ENCODE results near the gene VARS2. TPM values are rescaled to one million over a fixed set of nuclear protein-coding genes. Genes with fewer than 3 reads are reported as not detected.

The VARS2 gene
- total RNA-seq, 1 donor from 2014 or later, result 47.0 TPM

DNA sequence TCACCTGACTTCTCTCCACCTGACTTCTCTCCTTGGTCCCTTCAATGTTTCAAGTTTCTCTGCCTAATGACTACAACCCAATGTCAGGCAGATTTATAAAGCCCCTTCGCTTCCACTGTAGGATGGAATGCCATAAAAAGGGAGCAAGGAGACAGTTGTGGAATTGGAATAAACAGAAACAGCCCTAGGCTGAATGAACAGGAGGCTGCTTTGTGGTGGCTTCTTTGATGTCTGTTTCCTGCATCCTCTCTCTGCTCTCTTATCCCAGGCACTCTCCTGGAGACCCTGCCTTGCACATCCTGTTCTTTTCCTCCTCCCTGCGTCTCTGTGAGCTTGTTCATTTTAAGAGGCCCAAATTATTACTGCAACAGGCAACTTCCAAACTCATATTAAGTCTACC lies 43.7 kb downstream of the VARS2 start:
- Mint-ChIP-seq H3K4me3 (ENCODE audit: unreplicated experiment) (no peak overlapping the region), H3K9me3 (ENCODE audit: unreplicated experiment) (peaks cover 5% of the 10 kb centered on the region), H3K27me3 (ENCODE audit: unreplicated experiment) (peaks cover 5% of the 10 kb centered on the region), H3K27ac (ENCODE audit: unreplicated experiment) (no peak overlapping the region), H3K4me1 (ENCODE audit: low read depth, unreplicated experiment) (peaks cover 5% of the 10 kb centered on the region), H3K36me3 (ENCODE audit: unreplicated experiment) (peaks cover 5% of the 10 kb centered on the region)
- no peak for TF ChIP-seq CTCF (IDR thresholded peaks at IDR 0.05; ENCODE audit: partially characterized antibody, unreplicated experiment)
- DNase-seq, result no peak

DNA sequence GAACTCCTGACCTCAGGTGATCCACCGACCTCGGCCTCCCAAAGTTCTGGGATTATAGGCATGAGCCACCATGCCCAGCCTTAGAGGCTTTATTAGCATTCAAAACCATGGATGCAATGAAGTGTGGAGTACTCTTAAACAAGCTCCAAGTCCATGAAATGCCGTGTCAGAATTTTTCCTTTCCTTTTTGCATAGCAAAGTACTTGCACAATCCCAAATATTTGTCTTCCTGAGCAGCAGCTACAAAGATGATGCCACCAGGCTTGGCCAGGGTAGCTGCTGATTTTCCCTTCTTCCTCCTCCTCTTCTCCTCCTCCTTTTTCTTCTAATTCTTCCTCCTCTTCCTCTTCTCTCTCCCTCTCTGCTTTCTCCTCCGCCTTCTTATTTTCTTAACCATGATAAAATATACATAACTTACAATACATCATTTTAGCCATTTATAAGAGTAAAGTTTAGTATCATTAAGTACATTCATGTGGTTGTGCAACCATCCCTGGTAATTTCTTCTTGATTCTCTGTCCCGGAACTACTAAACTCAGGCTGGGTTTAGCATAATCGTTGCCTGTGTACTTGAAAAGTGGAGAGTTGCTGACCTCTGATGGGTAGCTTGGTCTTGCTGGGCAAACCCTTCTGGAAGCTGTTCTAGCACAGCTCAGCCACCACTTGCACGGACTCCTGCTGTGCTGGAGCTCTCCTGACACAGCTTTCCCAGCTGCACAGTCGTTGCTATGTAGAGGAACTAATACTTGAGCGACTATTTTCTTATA lies 47.1 kb downstream of the VARS2 start:
- Mint-ChIP-seq H3K4me1 (ENCODE audit: low read depth, unreplicated experiment) (no peaks in the 10 kb centered on the region), H3K9me3 (ENCODE audit: unreplicated experiment) (peaks cover 9% of the 10 kb centered on the region), H3K4me3 (ENCODE audit: unreplicated experiment) (no peak overlapping the region), H3K27me3 (ENCODE audit: unreplicated experiment) (peaks cover 8% of the 10 kb centered on the region), H3K27ac (ENCODE audit: unreplicated experiment) (no peak overlapping the region), H3K36me3 (ENCODE audit: unreplicated experiment) (peaks cover 9% of the 10 kb centered on the region)
- TF ChIP-seq CTCF (IDR thresholded peaks at IDR 0.05; ENCODE audit: partially characterized antibody, unreplicated experiment), result no peak
- DNase-seq, result no peak

DNA sequence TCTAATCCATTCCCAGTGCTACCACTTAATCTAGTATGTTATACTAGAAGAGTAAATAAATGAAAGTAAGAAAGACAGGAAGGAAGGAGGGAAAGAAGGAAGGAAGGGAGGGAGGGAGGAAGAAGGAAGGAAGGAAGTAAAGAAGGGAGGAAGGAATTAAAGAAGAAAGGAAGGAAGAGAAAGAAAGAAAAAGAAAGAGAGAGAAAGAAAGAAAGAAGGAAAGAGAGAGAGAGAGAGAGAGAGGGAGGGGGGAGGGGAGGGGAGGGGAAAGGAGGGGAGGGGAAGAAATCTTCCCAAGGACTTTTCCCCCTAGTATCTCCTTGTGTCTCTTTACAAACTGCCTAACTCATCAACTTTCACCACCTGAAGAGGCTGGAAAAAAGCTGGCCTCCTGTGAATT lies 48.7 kb downstream of the VARS2 start:
- no peak for TF ChIP-seq CTCF (IDR thresholded peaks at IDR 0.05; ENCODE audit: partially characterized antibody, unreplicated experiment)
- H3K27me3 Mint-ChIP-seq (ENCODE audit: unreplicated experiment), result peaks cover 7% of the 10 kb centered on the region
- H3K4me3 Mint-ChIP-seq (ENCODE audit: unreplicated experiment), result no peak overlapping the region
- no peak for DNase-seq
- no peaks in the 10 kb centered on the region for H3K4me1 Mint-ChIP-seq (ENCODE audit: low read depth, unreplicated experiment)
- H3K36me3 Mint-ChIP-seq (ENCODE audit: unreplicated experiment), result peaks cover 5% of the 10 kb centered on the region
- H3K27ac Mint-ChIP-seq (ENCODE audit: unreplicated experiment), result no peak overlapping the region
- H3K9me3 Mint-ChIP-seq (ENCODE audit: unreplicated experiment), result peaks cover 6% of the 10 kb centered on the region

DNA sequence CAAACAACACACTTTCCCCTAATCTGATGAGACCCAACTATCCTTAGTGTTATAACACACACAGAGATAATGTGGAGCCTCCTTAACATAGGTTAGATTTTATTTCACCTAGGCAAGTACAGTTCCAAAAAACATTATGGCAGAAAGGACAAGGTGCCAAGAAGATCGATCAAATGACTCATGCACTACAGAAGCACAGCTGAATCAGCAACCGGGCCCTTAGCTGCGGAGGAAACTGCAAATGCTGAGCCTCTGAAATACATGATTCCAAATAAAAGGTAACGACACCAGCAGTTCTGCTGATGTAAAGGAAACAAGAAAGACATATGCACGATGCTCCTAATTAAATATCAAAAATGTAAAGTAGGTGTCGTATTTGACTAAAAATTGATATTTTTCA lies 49.6 kb downstream of the VARS2 start:
- Mint-ChIP-seq H3K4me3 (ENCODE audit: unreplicated experiment) (no peak overlapping the region), H3K27me3 (ENCODE audit: unreplicated experiment) (peaks cover 5% of the 10 kb centered on the region), H3K27ac (ENCODE audit: unreplicated experiment) (no peak overlapping the region), H3K4me1 (ENCODE audit: low read depth, unreplicated experiment) (no peaks in the 10 kb centered on the region), H3K36me3 (ENCODE audit: unreplicated experiment) (peaks cover 5% of the 10 kb centered on the region), H3K9me3 (ENCODE audit: unreplicated experiment) (peaks cover 6% of the 10 kb centered on the region)
- no peak for DNase-seq
- no peak for TF ChIP-seq CTCF (IDR thresholded peaks at IDR 0.05; ENCODE audit: partially characterized antibody, unreplicated experiment)

DNA sequence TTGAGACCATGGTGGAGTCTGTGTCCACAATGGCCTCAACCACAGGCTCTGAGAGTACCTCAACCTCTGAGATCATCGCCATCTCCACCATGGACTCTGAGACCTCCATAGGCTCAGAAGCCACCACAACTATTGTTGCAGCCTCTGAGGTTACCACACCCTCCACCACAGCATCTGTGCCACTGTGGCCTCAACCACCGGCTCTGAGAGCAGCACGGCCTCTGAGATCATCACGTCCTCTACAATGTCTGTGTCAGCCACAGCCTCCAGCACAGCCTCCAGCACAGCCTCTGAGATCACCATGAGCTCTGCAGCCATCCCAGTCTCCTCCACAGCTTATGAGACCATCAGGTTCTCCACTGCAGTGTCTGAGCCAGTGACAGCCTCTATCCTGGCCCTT lies 50.0 kb downstream of the VARS2 start:
- Mint-ChIP-seq H3K4me3 (ENCODE audit: unreplicated experiment) (no peak overlapping the region), H3K9me3 (ENCODE audit: unreplicated experiment) (peaks cover 6% of the 10 kb centered on the region), H3K27ac (ENCODE audit: unreplicated experiment) (no peak overlapping the region), H3K4me1 (ENCODE audit: low read depth, unreplicated experiment) (no peaks in the 10 kb centered on the region), H3K36me3 (ENCODE audit: unreplicated experiment) (peaks cover 5% of the 10 kb centered on the region), H3K27me3 (ENCODE audit: unreplicated experiment) (peaks cover 5% of the 10 kb centered on the region)
- TF ChIP-seq CTCF (IDR thresholded peaks at IDR 0.05; ENCODE audit: partially characterized antibody, unreplicated experiment), result no peak
- DNase-seq, result no peak
